Measurements from ENCODE around the gene CUEDC2.
"Not testable (repeated sequence)": the region's sequence is repeated elsewhere in the genome, so short reads cannot be mapped to it uniquely, and the experiment has no call there.

CUEDC2 gene

GRCh38 chr10:102458656-102459055 lies 26.3 kb upstream of the CUEDC2 start:
- H3F3A ChIP-seq (ENCODE audit: control insufficient read depth, insufficient read depth): peaks cover 17% of the 10 kb centered on the region
- peaks cover 23% of the 10 kb centered on the region for H3K79me2 ChIP-seq (ENCODE audit: control insufficient read depth, low read length)
- no peaks in the 10 kb centered on the region for H4K20me1 ChIP-seq (ENCODE audit: control insufficient read depth, insufficient read depth, low read depth, low read length)
- H3K4me3 ChIP-seq (ENCODE audit: low read length): no peak overlapping the region
- H3K9me2 ChIP-seq (replicated peaks; ENCODE audit: control insufficient read depth, low read length): no peaks in the 10 kb centered on the region
- no peak overlapping the region for H3K4me2 ChIP-seq (ENCODE audit: low read length)
- no peaks in the 10 kb centered on the region for H3K27me3 ChIP-seq (ENCODE audit: control insufficient read depth, low read length)
- H3K36me3 ChIP-seq (ENCODE audit: control insufficient read depth, low read length): peaks cover 16% of the 10 kb centered on the region
- H3K4me1 ChIP-seq (ENCODE audit: control insufficient read depth, low read length): peaks cover 30% of the 10 kb centered on the region
- no peaks in the 10 kb centered on the region for H3K9me3 ChIP-seq (ENCODE audit: control insufficient read depth, insufficient read depth, low read length)
- TF ChIP-seq CTCF (IDR thresholded peaks at IDR 0.05; ENCODE audit: low read depth, low read length, poor library complexity, severe bottlenecking): no peak
- TF ChIP-seq EZH2phosphoT487 (IDR thresholded peaks at IDR 0.05; ENCODE audit: borderline replicate concordance, low read length): no peak
- H3K27ac ChIP-seq (ENCODE audit: low read depth, low read length): no peak overlapping the region

- H3K9me2 ChIP-seq (replicated peaks; ENCODE audit: control insufficient read depth, low read length): no peaks in the 10 kb centered on the region
- no peak overlapping the region for H3K4me3 ChIP-seq (ENCODE audit: low read length)
- no peaks in the 10 kb centered on the region for H3K27me3 ChIP-seq (ENCODE audit: control insufficient read depth, low read length)
- TF ChIP-seq EZH2phosphoT487 (IDR thresholded peaks at IDR 0.05; ENCODE audit: borderline replicate concordance, low read length) (no peak), CTCF (IDR thresholded peaks at IDR 0.05; ENCODE audit: low read depth, low read length, poor library complexity, severe bottlenecking) (no peak)
- H3K9me3 ChIP-seq (ENCODE audit: control insufficient read depth, insufficient read depth, low read length): no peaks in the 10 kb centered on the region
- H3K27ac ChIP-seq (ENCODE audit: low read depth, low read length): no peak overlapping the region
- H3K79me2 ChIP-seq (ENCODE audit: control insufficient read depth, low read length): peaks cover 21% of the 10 kb centered on the region
- H3F3A ChIP-seq (ENCODE audit: control insufficient read depth, insufficient read depth): peaks cover 18% of the 10 kb centered on the region
- 0 out of 2 replicates have a peak, but pooled peaks cover under 1% of the 10 kb centered on the region for H4K20me1 ChIP-seq (ENCODE audit: control insufficient read depth, insufficient read depth, low read depth, low read length)
- H3K36me3 ChIP-seq (ENCODE audit: control insufficient read depth, low read length): peaks cover 26% of the 10 kb centered on the region
- peaks cover 25% of the 10 kb centered on the region for H3K4me1 ChIP-seq (ENCODE audit: control insufficient read depth, low read length)
- no peak overlapping the region for H3K4me2 ChIP-seq (ENCODE audit: low read length)
Observed at GRCh38 chr10:102457591-102458150, 25.3 kb upstream of the CUEDC2 start.

GRCh38 chr10:102455893-102456471 lies 23.6 kb upstream of the CUEDC2 start:
- H3K4me2 ChIP-seq (ENCODE audit: low read length): no peak overlapping the region

GRCh38 chr10:102454662-102455487 lies 22.5 kb upstream of the CUEDC2 start:
- H3K4me1 ChIP-seq (ENCODE audit: control insufficient read depth, low read length): peaks cover 16% of the 10 kb centered on the region

More at GRCh38 chr10:102455893-102456471, 23.6 kb upstream of the CUEDC2 start:
- no peaks in the 10 kb centered on the region for H3K27me3 ChIP-seq (ENCODE audit: control insufficient read depth, low read length)
- no peak for TF ChIP-seq CTCF (IDR thresholded peaks at IDR 0.05; ENCODE audit: low read depth, low read length, poor library complexity, severe bottlenecking)
- H4K20me1 ChIP-seq (ENCODE audit: control insufficient read depth, insufficient read depth, low read depth, low read length): peaks cover 3% of the 10 kb centered on the region; the same call in 1 of the 2 replicates
- H3K9me3 ChIP-seq (ENCODE audit: control insufficient read depth, insufficient read depth, low read length): no peaks in the 10 kb centered on the region
- H3K36me3 ChIP-seq (ENCODE audit: control insufficient read depth, low read length): peaks cover 43% of the 10 kb centered on the region
- H3K79me2 ChIP-seq (ENCODE audit: control insufficient read depth, low read length): peaks cover 22% of the 10 kb centered on the region
- peaks cover 24% of the 10 kb centered on the region for H3K4me1 ChIP-seq (ENCODE audit: control insufficient read depth, low read length)
- H3K4me3 ChIP-seq (ENCODE audit: low read length): no peak overlapping the region
- peaks cover 12% of the 10 kb centered on the region for H3F3A ChIP-seq (ENCODE audit: control insufficient read depth, insufficient read depth)
- H3K9me2 ChIP-seq (replicated peaks; ENCODE audit: control insufficient read depth, low read length): no peaks in the 10 kb centered on the region
- no peak overlapping the region for H3K27ac ChIP-seq (ENCODE audit: low read depth, low read length)

More at GRCh38 chr10:102454662-102455487, 22.5 kb upstream of the CUEDC2 start:
- H4K20me1 ChIP-seq (ENCODE audit: control insufficient read depth, insufficient read depth, low read depth, low read length); H3K27ac ChIP-seq (ENCODE audit: low read depth, low read length); H3K9me3 ChIP-seq (ENCODE audit: control insufficient read depth, insufficient read depth, low read length); H3K27me3 ChIP-seq (ENCODE audit: control insufficient read depth, low read length); H3K4me3 ChIP-seq (ENCODE audit: low read length); H3K4me2 ChIP-seq (ENCODE audit: low read length); H3K9me2 ChIP-seq (replicated peaks; ENCODE audit: control insufficient read depth, low read length): not testable (repeated sequence)
- Histone ChIP-seq H3K79me2 (ENCODE audit: control insufficient read depth, low read length) (peaks cover 31% of the 10 kb centered on the region), H3K36me3 (ENCODE audit: control insufficient read depth, low read length) (peaks cover 45% of the 10 kb centered on the region), H3F3A (ENCODE audit: control insufficient read depth, insufficient read depth) (peaks cover 12% of the 10 kb centered on the region)

Data from DOHH2 (cell line).